Measurements from ENCODE around the gene BLTP2.

GRCh38 chr17:28655160-28655559 is 10.2 kb upstream of the BLTP2 start:
- TF ChIP-seq, protein P1, sequence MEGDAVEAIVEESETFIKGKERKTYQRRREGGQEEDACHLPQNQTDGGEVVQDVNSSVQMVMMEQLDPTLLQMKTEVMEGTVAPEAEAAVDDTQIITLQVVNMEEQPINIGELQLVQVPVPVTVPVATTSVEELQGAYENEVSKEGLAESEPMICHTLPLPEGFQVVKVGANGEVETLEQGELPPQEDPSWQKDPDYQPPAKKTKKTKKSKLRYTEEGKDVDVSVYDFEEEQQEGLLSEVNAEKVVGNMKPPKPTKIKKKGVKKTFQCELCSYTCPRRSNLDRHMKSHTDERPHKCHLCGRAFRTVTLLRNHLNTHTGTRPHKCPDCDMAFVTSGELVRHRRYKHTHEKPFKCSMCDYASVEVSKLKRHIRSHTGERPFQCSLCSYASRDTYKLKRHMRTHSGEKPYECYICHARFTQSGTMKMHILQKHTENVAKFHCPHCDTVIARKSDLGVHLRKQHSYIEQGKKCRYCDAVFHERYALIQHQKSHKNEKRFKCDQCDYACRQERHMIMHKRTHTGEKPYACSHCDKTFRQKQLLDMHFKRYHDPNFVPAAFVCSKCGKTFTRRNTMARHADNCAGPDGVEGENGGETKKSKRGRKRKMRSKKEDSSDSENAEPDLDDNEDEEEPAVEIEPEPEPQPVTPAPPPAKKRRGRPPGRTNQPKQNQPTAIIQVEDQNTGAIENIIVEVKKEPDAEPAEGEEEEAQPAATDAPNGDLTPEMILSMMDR (IDR thresholded peaks at IDR 0.05; ENCODE audit: low read length) = no peak
- TF ChIP-seq EZH2 (IDR thresholded peaks at IDR 0.05; ENCODE audit: borderline replicate concordance, low read length) = no peak
